Measurements from ENCODE around the gene PTMS. TPM values are rescaled to one million over a fixed set of nuclear protein-coding genes. Genes with fewer than 3 reads are reported as not detected.

Gene PTMS
- total and polyA plus RNA-seq, 2 of the 13 experiments (the other 11 are each of a cell fraction or from before 2014, with no cell fraction given) = 40.5 to 82.4 TPM

- TF ChIP-seq TFDP1 (CRISPR knock-in tag; IDR thresholded peaks at IDR 0.05; ENCODE audit: borderline replicate concordance) (no peak), BATF2 (CRISPR knock-in tag; IDR thresholded peaks at IDR 0.05) (no peak), ZBTB8A (CRISPR knock-in tag; IDR thresholded peaks at IDR 0.05; ENCODE audit: borderline replicate concordance, low read depth) (no peak), POLR2G (IDR thresholded peaks at IDR 0.05; ENCODE audit: low read depth, low read length) (peak; percentile 91), GZF1 (CRISPR knock-in tag; IDR thresholded peaks at IDR 0.05) (no peak), ZNF280D (CRISPR knock-in tag; IDR thresholded peaks at IDR 0.05) (no peak), ZNF746 (CRISPR knock-in tag; IDR thresholded peaks at IDR 0.05) (peak; percentile 91), TFDP2 (CRISPR knock-in tag; IDR thresholded peaks at IDR 0.05) (0 out of 2 replicates have a peak, but pooled peaks have one; percentile 19), ZNF256 (CRISPR knock-in tag; conservative IDR thresholded peaks at IDR 0.05) (no peak), ZNF503 (CRISPR knock-in tag; IDR thresholded peaks at IDR 0.05) (no peak), MAFF (IDR thresholded peaks at IDR 0.05; ENCODE audit: low read depth, low read length) (no peak), MTA1 (CRISPR knock-in tag; IDR thresholded peaks at IDR 0.05; ENCODE audit: borderline replicate concordance) (no peak; the same call in 1 of the 2 replicates)
- TF ChIP-seq, protein P1, sequence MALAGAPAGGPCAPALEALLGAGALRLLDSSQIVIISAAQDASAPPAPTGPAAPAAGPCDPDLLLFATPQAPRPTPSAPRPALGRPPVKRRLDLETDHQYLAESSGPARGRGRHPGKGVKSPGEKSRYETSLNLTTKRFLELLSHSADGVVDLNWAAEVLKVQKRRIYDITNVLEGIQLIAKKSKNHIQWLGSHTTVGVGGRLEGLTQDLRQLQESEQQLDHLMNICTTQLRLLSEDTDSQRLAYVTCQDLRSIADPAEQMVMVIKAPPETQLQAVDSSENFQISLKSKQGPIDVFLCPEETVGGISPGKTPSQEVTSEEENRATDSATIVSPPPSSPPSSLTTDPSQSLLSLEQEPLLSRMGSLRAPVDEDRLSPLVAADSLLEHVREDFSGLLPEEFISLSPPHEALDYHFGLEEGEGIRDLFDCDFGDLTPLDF (CRISPR knock-in tag; IDR thresholded peaks at IDR 0.05) = no peak
- TF ChIP-seq, protein P2, sequence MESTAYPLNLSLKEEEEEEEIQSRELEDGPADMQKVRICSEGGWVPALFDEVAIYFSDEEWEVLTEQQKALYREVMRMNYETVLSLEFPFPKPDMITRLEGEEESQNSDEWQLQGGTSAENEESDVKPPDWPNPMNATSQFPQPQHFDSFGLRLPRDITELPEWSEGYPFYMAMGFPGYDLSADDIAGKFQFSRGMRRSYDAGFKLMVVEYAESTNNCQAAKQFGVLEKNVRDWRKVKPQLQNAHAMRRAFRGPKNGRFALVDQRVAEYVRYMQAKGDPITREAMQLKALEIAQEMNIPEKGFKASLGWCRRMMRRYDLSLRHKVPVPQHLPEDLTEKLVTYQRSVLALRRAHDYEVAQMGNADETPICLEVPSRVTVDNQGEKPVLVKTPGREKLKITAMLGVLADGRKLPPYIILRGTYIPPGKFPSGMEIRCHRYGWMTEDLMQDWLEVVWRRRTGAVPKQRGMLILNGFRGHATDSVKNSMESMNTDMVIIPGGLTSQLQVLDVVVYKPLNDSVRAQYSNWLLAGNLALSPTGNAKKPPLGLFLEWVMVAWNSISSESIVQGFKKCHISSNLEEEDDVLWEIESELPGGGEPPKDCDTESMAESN (CRISPR knock-in tag; conservative IDR thresholded peaks at IDR 0.05) = peak; percentile 88
Measured at GRCh38 chr12:6765634-6766581, at the start of gene PTMS (continued).

Data from HepG2 (cell line).